SK-N-SH (cell line): ENCODE measurements around the gene RNF4. TPM values are rescaled to one million over a fixed set of nuclear protein-coding genes. Genes with fewer than 3 reads are reported as not detected.

Experiments
- CTCF ChIA-PET: fragments of 300-600, 350-600 bp; formaldehyde crosslinking; extraction: SDS; loops from one replicate; lab custom pipeline; 2021; lab: Yijun Ruan, JAX
- POLR2A ChIA-PET: fragments of 350-600 bp; sonication (Branson Sonifier 250); formaldehyde crosslinking; extraction: SDS; loops from one replicate; lab custom pipeline; 2020; ENCODE audit warnings: antibody characterized with exemption, inconsistent platforms; lab: Yijun Ruan, JAX
- DNase-seq: peaks from one replicate; pipeline ENCODE4 v3.0.0; 2012
- H2AFZ ChIP-seq: fragments of 200-600 bp; sonication (generic); 2 replicates; pipeline ENCODE4 v1.8.1; 2016; ENCODE audit warnings: antibody characterized with exemption, mild to moderate bottlenecking, low read depth
- H3F3A ChIP-seq: fragments of 200-600 bp; sonication (generic); replicated peaks from 2 replicates; pipeline ENCODE3; 2016; ENCODE audit warnings: antibody characterized with exemption, mild to moderate bottlenecking; ENCODE audit not compliant: insufficient read depth
- H3K27ac ChIP-seq, 2 experiments: fragments of 200-500 bp in 1 of 2; fragments of 200-600 bp in 1 of 2; sonication (Bioruptor generic) in 1 of 2; sonication (generic), shearing (Covaris generic) in 1 of 2; 2 replicates each; pipeline versions ENCODE4 v1.5.1 to v1.6.1; 2014 to 2016; ENCODE audit warnings: low read depth in 2 of 2, inconsistent platforms in 1 of 2, low read length in 1 of 2, mild to moderate bottlenecking in 1 of 2, mixed read lengths in 1 of 2
- H3K27me3 ChIP-seq: fragments of 200-600 bp; sonication (generic), shearing (Covaris generic); 2 replicates; pipeline ENCODE4 v1.6.1; 2016; ENCODE audit warnings: mixed run types; ENCODE audit not compliant: insufficient read depth
- H3K36me3 ChIP-seq, 2 experiments: fragments of 200-500 bp in 1 of 2; fragments of 200-600 bp in 1 of 2; sonication (Bioruptor generic) in 1 of 2; sonication (generic) in 1 of 2; replicated peaks in 1 of 2; 2 replicates each; pipeline versions ENCODE3 to v1.5.1; 2014 to 2016; ENCODE audit warnings: low read length in 1 of 2, mild to moderate bottlenecking in 1 of 2; ENCODE audit not compliant: insufficient read depth in 2 of 2, control insufficient read depth in 1 of 2
- H3K4me1 ChIP-seq, 2 experiments: fragments of 200-500 bp in 1 of 2; fragments of 200-600 bp in 1 of 2; sonication (Bioruptor generic) in 1 of 2; sonication (generic), shearing (Covaris generic) in 1 of 2; 2 replicates each; pipeline versions ENCODE4 v1.5.1 to v1.6.1; 2014 to 2016; ENCODE audit warnings: low read depth in 1 of 2, low read length in 1 of 2, mixed run types in 1 of 2; ENCODE audit not compliant: insufficient read depth in 2 of 2, control insufficient read depth in 1 of 2
- H3K4me2 ChIP-seq: fragments of 200-600 bp; sonication (generic), shearing (Covaris generic); 2 replicates; pipeline ENCODE4 v1.6.1; 2017; ENCODE audit warnings: mixed run types
- H3K4me3 ChIP-seq, 2 experiments: fragments of 200-500 bp in 1 of 2; fragments of 200-600 bp in 1 of 2; sonication (Bioruptor generic) in 1 of 2; sonication (generic), shearing (Covaris generic) in 1 of 2; 2 replicates each; pipeline versions ENCODE4 v1.5.1 to v1.8.1; 2014 to 2016; ENCODE audit warnings: low read depth in 2 of 2, inconsistent platforms in 1 of 2, low read length in 1 of 2, mild to moderate bottlenecking in 1 of 2, mixed read lengths in 1 of 2, moderate library complexity in 1 of 2
- H3K79me2 ChIP-seq: fragments of 200-600 bp; sonication (generic); 2 replicates; pipeline ENCODE4 v1.8.1; 2017; ENCODE audit warnings: mild to moderate bottlenecking; ENCODE audit not compliant: insufficient read depth
- H3K9ac ChIP-seq: fragments of 200-600 bp; sonication (generic); 2 replicates; pipeline ENCODE4 v1.6.1; 2017; ENCODE audit warnings: mixed run types
- H3K9me2 ChIP-seq: fragments of 200-600 bp; sonication (generic); 2 replicates; pipeline ENCODE4 v1.6.1; 2017; ENCODE audit warnings: mixed run types
- H3K9me3 ChIP-seq: fragments of 200-600 bp; sonication (generic); 2 replicates; pipeline ENCODE4 v1.6.1; 2017; ENCODE audit warnings: mixed run types, mild to moderate bottlenecking, moderate library complexity
- H4K20me1 ChIP-seq: fragments of 200-600 bp; sonication (generic); 2 replicates; pipeline ENCODE4 v1.6.1; 2017; ENCODE audit warnings: mild to moderate bottlenecking, mixed run types; ENCODE audit not compliant: insufficient read depth
- CHD2 ChIP-seq: fragments of 150-350 bp; IDR thresholded peaks from 2 replicates; pipeline ENCODE4 v1.6.1; 2018; ENCODE audit warnings: low read length; ENCODE audit not compliant: partially characterized antibody
- ELF1 ChIP-seq: IDR thresholded peaks from 2 replicates; pipeline ENCODE4 v1.4.0; 2012
- EP300 ChIP-seq, 2 experiments: IDR thresholded peaks; 2 replicates each; pipeline versions ENCODE4 v1.4.0 to v1.6.1; 2012; ENCODE audit warnings: borderline replicate concordance in 1 of 2, low read depth in 1 of 2, low read length in 1 of 2
- EZH2phosphoT487 ChIP-seq: fragments of 200-600 bp; sonication (generic); IDR thresholded peaks from 2 replicates; pipeline ENCODE4 v1.6.1; 2017; ENCODE audit warnings: low read depth, mixed run types, mild to moderate bottlenecking, antibody characterized with exemption, moderate library complexity, borderline replicate concordance
- FOSL2 ChIP-seq: IDR thresholded peaks from 2 replicates; pipeline ENCODE4 v1.4.0; 2012; ENCODE audit warnings: low read depth, mild to moderate bottlenecking, moderate library complexity, borderline replicate concordance
- FOXJ3 ChIP-seq: sonication (generic); formaldehyde crosslinking; IDR thresholded peaks from 2 replicates; pipeline ENCODE4 v1.5.1; 2020; ENCODE audit warnings: mild to moderate bottlenecking, missing genetic modification reagents
- GABPA ChIP-seq: IDR thresholded peaks from 2 replicates; pipeline ENCODE4 v1.4.0; 2012; ENCODE audit warnings: low read depth, mild to moderate bottlenecking
- MEF2A ChIP-seq: IDR thresholded peaks from 2 replicates; pipeline ENCODE4 v1.4.0; 2012; ENCODE audit warnings: low read depth, borderline replicate concordance
- MXI1 ChIP-seq: IDR thresholded peaks from 2 replicates; pipeline ENCODE4 v1.6.1; 2012; ENCODE audit warnings: mild to moderate bottlenecking, low read depth, low read length, improper control_type of control experiment
- POLR2AphosphoS5 ChIP-seq: IDR thresholded peaks from 2 replicates; pipeline ENCODE4 v1.6.1; 2012; ENCODE audit warnings: low read depth, low read length
- RAD21 ChIP-seq: IDR thresholded peaks from 2 replicates; pipeline ENCODE4 v1.6.1; 2012; ENCODE audit warnings: mild to moderate bottlenecking, low read length
- RFX5 ChIP-seq: IDR thresholded peaks from 2 replicates; pipeline ENCODE4 v1.6.1; 2012; ENCODE audit warnings: mild to moderate bottlenecking, improper control_type of control experiment, low read length
- RXRA ChIP-seq: IDR thresholded peaks from 2 replicates; pipeline ENCODE4 v1.4.0; 2012; ENCODE audit warnings: low read depth, mild to moderate bottlenecking, borderline replicate concordance
- SIN3A ChIP-seq: IDR thresholded peaks from 2 replicates; pipeline ENCODE4 v1.6.1; 2012; ENCODE audit warnings: low read depth, mild to moderate bottlenecking, low read length, moderate library complexity, borderline replicate concordance
- SMC3 ChIP-seq: IDR thresholded peaks from 2 replicates; pipeline ENCODE4 v1.6.1; 2012; ENCODE audit warnings: low read depth, low read length, improper control_type of control experiment
- TAF1 ChIP-seq: IDR thresholded peaks from 2 replicates; pipeline ENCODE4 v1.6.1; 2012; ENCODE audit warnings: low read depth, mild to moderate bottlenecking, low read length, moderate library complexity, borderline replicate concordance
- TEAD4 ChIP-seq: IDR thresholded peaks from 2 replicates; pipeline ENCODE4 v1.4.0; 2012; ENCODE audit warnings: mild to moderate bottlenecking, borderline replicate concordance; ENCODE audit not compliant: insufficient read depth
- USF2 ChIP-seq: fragments of 150-350 bp; IDR thresholded peaks from 2 replicates; pipeline ENCODE4 v1.6.1; 2017; ENCODE audit warnings: antibody characterized with exemption, low read length, low read depth, borderline replicate concordance
- YY1 ChIP-seq: IDR thresholded peaks from 2 replicates; pipeline ENCODE4 v1.4.0; 2012; ENCODE audit warnings: low read depth, mild to moderate bottlenecking
- WGBS: methylation state at CpG from one replicate; pipeline ENCODE4 v1.1.6; 2017; ENCODE audit warnings: low lambda C conversion rate; 5-methylcytosine and 5-hydroxymethylcytosine counted together
- polyA plus RNA-seq, 3 experiments: library from polyadenylated mRNA; depleted of rRNA; stranded (reverse); fragments of >200 nt; gene quantifications; 2 replicates each; pipeline ENCODE4 v1.2.3, GENCODE V29; 2012
- TF ChIP-seq, protein P1 (sequence below): IDR thresholded peaks from 2 replicates; pipeline ENCODE4 v1.4.0; 2012; ENCODE audit warnings: low read depth, borderline replicate concordance

The RNF4 gene
- polyA plus RNA-seq, 1 of the 3 experiments (the other 2 are of a cell fraction): 60.7 TPM

- Histone ChIP-seq H3K27ac (peak overlapping the region; percentile 87 to 90), H3K9me2 (no peaks in the 10 kb centered on the region), H3K4me1 (peaks cover 3 to 5% of the 10 kb centered on the region in 2 experiments; a peak in 2 of 4 replicates), H3K79me2 (peaks cover 40% of the 10 kb centered on the region), H3K4me3 (peak overlapping the region; percentile 67 to 72), H3K4me2 (peak overlapping the region; percentile 85), H3F3A (peaks cover 3% of the 10 kb centered on the region), H4K20me1 (peaks cover 30% of the 10 kb centered on the region), H3K9me3 (no peaks in the 10 kb centered on the region), H3K36me3 (peaks cover 0 to 7% of the 10 kb centered on the region in 2 experiments), H3K9ac (peak overlapping the region; percentile 81), H3K27me3 (no peaks in the 10 kb centered on the region), H2AFZ (peak overlapping the region; percentile 67)
- TF ChIP-seq EZH2phosphoT487 (no peak), SIN3A (peak; percentile 33; the same call in 1 of the 2 replicates), RXRA (no peak; the same call in 1 of the 2 replicates), FOXJ3 (no peak), TAF1 (no peak), POLR2AphosphoS5 (peak; percentile 55), YY1 (peak; percentile 17; the same call in 1 of the 2 replicates), EP300 (IDR thresholded peaks at IDR 0.05; ENCODE audit: borderline replicate concordance in 1 of 2, low read depth in 1 of 2, low read length in 1 of 2) (peak in 1 of 2 experiments; percentile 7; a peak in 1 of 4 replicates), MXI1 (peak; percentile 41), RAD21 (peak; percentile 29), USF2 (no peak), MEF2A (no peak), TEAD4 (no peak)
- WGBS: 9% methylated on average over 24 of the region's 77 CpGs
- CTCF ChIA-PET: interaction anchor here (1.0 to 1.1 kb wide), 5 partner anchors 21 to 419 kb away, joined by 3 to 4 read pairs (median 3); no protein-coding TSS in a partner anchor
- POLR2A ChIA-PET: interaction anchor here (0.6 to 2.0 kb wide), 9 partner anchors 30 to 428 kb away, joined by 3 to 6 read pairs (median 3); partner anchors contain the start of genes RNF4 and TNIP2
- peak; percentile 79 for DNase-seq
Observed at GRCh38 chr4:2535376-2536192, 66.7 kb downstream of the RNF4 start.

DNA sequence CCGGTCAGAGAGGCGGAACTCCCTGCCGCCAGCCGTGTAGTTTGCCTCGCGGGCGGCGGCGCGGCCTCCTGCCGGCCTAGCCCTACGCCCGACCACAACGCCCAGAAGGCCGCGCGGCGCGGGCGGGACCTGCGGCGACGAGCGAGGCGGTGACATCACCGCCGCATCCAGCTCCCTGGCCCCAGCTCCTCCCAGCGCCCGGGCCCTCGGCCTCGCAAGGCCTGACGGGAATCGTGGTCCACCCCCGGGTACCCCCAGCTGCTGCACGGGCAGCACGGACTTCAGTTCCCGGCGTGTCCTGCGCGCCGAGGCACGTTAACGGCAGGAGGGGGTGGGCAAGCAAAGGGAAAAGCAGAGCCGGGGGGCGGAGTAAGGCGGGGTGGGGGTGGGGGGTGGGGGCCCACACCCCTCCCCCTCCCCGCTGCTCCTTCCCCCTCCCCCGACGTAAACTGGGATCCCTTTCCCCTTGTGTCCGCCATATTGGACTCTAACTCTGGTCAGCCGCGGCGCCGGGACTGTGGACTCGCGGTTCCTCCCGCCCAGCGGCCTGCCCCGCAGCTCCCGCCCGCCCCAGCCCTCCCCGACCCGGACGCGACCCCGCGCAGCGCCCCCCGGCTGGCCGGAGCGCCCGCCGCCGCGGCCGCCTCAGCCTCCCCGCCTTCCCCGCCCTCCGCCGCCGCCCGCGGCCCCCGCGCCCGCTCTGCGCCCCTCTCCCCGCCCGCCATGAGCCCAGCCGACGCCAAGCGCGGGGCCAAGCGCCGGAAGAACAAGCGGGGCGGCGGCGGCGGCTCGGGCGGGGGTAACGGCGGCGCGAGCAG, 67.5 kb downstream of the RNF4 start, which contains the start of gene FAM193A:
Gene FAM193A, plus strand, starts transcription at position 455 of the 818 bp plus-strand sequence. Its CDS starts 269 bp downstream, at position 724.
- Histone ChIP-seq H3K9me2 (no peaks in the 10 kb centered on the region), H4K20me1 (peaks cover 38% of the 10 kb centered on the region), H3K9ac (peak within 1 kb of the TSS; percentile 81), H3F3A (peaks cover 3% of the 10 kb centered on the region), H3K9me3 (no peaks in the 10 kb centered on the region), H3K36me3 (peaks cover 0 to 7% of the 10 kb centered on the region in 2 experiments), H3K79me2 (peaks cover 48% of the 10 kb centered on the region), H2AFZ (peak within 1 kb of the TSS; percentile 67), H3K4me1 (peaks cover 3 to 5% of the 10 kb centered on the region in 2 experiments; a peak in 2 of 4 replicates), H3K4me3 (peak within 1 kb of the TSS; percentile 70 to 72), H3K27me3 (no peaks in the 10 kb centered on the region), H3K27ac (peak within 1 kb of the TSS; percentile 87 to 90), H3K4me2 (peak within 1 kb of the TSS; percentile 85)
- 1% methylated on average over 23 of the region's 106 CpGs for WGBS
- ChIA-PET POLR2A (interaction anchor here (0.6 to 2.0 kb wide), 4 partner anchors 67 to 360 kb away, joined by 3 to 6 read pairs (median 4); partner anchors contain the start of gene RNF4), CTCF (interaction anchor here (0.6 kb wide), 1 partner anchor 59 kb away, joined by 4 read pairs; no protein-coding TSS in a partner anchor)
- peak; percentile 98 for DNase-seq
- no peak; the same call in 1 of the 2 replicates for TF ChIP-seq ELF1
- peak; percentile 53; the same call in 1 of the 2 replicates for TF ChIP-seq TAF1
- TF ChIP-seq FOSL2: no peak
- peak; percentile 64 for TF ChIP-seq CHD2
- TF ChIP-seq SMC3: no peak
- TF ChIP-seq, protein P1, sequence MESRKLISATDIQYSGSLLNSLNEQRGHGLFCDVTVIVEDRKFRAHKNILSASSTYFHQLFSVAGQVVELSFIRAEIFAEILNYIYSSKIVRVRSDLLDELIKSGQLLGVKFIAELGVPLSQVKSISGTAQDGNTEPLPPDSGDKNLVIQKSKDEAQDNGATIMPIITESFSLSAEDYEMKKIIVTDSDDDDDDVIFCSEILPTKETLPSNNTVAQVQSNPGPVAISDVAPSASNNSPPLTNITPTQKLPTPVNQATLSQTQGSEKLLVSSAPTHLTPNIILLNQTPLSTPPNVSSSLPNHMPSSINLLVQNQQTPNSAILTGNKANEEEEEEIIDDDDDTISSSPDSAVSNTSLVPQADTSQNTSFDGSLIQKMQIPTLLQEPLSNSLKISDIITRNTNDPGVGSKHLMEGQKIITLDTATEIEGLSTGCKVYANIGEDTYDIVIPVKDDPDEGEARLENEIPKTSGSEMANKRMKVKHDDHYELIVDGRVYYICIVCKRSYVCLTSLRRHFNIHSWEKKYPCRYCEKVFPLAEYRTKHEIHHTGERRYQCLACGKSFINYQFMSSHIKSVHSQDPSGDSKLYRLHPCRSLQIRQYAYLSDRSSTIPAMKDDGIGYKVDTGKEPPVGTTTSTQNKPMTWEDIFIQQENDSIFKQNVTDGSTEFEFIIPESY: no peak
- peak; percentile 10; the same call in 1 of the 2 replicates for TF ChIP-seq SIN3A
- no peak for TF ChIP-seq USF2
- no peak for TF ChIP-seq RAD21
- peak; percentile 53; the same call in 1 of the 2 replicates for TF ChIP-seq GABPA
- TF ChIP-seq RFX5: no peak
